NCI-H1694 treated with DMSO at 0.1 percent for 48 hours (cell line): ENCODE data around the gene RGL4.

Source experiments
- DNase-seq: peaks from one replicate; lab custom pipeline; 2025; lab: John Stamatoyannopoulos, UW

Gene RGL4

DNA sequence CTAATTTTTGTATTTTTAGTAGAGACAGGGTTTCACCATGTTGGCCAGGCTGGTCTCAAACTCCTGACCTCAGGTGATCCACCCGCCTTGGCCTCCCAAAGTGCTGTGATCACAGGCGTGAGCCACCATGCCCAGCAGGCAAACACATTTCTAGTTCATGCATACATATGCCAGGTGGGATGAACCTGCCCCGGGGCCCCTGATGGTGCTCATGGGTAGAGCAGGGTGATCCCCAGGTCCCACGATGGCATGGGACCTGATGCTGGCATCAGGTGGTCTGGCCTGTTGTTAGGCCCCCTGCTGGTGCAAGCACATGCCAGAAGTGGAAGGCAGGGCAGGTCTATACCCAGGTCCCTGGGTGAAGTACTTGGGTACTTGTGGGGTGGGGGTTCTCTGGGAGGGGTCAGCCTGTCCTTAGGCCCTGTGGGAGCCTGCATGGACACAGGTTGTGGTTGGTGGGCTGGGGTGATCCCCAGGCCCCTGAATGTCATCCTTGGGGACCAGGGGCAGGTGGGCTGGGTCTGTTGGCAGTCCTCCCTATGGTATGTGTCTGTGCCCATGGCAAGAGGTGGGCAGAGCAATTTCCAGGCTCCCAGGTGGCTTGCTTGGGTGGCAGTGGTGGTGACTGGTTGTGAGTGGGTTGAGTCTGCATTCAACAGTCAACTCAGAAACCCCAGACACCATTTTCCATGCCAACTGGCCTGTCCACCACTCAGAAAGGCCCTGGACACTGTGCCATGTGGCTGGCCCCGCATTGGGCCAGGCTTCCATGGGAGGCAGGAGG, 9.6 kb upstream of the RGL4 start:
- DNase-seq = no peak

DNA sequence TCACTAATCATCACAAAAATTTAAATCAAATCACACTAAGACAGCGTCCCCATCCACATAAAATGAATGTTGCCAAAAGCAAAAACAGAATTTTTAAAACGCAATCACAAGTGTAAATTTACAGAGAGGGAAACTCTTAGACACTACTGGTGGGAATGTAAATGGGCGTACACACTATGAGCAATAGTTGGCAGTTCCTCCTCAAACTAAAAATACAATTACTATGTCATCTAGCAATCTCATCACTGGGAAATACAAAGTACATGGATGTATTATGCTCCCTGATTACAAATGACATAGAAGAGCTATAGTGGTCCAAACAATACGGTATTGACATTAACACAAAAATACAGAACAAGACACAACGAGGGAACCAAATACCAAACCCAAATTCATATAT, 8.7 kb upstream of the RGL4 start:
- no peak for DNase-seq

DNA sequence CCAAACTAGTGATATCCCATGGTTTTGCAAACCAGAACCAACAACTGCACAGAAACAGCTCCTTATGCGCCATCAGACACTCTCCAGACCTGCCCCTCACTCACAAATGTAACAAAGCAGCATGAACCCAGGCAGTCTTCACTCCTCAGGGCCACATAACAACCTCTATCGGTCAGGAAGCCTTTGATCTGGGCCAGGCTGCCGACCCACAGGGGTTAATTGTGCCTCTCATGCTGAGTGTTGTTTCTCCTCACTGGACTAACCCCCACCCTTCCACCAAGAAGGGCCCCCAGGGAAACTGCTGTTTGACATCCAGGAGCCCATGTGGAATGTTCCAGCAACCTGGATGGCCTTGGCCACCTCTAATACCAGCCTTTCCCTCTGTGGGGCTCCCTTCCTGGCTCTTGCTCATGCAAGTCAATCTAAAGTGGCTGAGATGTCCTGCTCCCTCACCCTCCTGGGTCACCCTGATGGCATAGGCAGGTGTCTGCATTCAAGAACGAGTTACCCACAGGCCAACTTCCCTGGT, 7.9 kb upstream of the RGL4 start:
- DNase-seq = no peak

GRCh38 chr22:23683545-23683944, 7.3 kb upstream of the RGL4 start:
- no peak for DNase-seq

- DNase-seq = no peak
Observed at GRCh38 chr22:23684026-23684425, 6.8 kb upstream of the RGL4 start.

- DNase-seq = no peak
Observed at GRCh38 chr22:23684561-23685031, 6.2 kb upstream of the RGL4 start.

DNA sequence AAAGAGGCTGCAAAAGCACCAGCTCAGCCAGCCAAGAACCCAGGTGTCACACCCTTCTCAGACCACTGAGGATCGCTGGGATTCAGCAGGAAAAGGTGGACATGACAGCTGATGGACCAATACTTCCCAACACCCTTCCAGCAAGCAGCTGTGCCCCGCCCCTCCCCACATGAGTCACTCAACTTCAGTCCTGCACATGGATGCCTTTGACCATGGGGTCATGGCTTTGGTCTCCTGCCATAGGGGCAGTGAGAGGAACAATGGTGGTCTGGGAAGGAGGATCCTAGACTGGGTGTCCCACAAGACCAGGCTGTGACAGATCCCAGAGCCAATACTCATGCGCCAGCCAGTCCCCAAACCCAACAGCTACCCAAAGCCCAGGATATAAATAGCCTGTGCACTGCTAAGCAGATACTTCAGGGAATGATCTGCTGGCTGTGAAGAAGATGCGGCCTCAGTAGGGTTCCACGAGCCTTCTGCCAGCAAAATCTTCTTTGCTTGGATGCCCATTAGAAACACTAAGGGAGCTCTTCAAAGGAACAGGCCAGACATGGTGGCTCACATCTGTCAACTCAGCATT, 5.5 kb upstream of the RGL4 start:
- DNase-seq = no peak

- no peak for DNase-seq
Observed at GRCh38 chr22:23686416-23687024, 4.3 kb upstream of the RGL4 start.

DNA sequence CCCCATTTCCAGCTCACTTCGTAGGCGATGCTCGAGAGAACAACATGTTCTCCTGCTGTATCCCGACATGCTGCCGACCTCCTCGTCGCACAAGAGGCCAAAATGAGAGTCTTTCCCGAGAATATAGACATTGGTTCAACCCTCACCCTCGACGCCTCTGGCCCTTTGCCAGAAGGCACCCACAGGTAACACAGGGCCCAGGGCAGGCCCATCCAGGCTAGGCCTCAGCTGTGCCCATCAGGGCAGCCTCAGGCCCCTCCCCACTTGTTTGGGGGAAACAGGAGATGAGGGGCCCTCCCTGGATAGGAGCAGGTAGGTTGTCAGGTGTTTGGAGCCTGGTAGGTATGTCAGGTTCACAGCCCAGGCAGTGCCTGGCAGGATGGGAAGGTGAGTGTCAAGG, 2.7 kb upstream of the RGL4 start:
- no peak for DNase-seq

- no peak for DNase-seq
Observed at GRCh38 chr22:23688571-23688970, 2.2 kb upstream of the RGL4 start.

DNA sequence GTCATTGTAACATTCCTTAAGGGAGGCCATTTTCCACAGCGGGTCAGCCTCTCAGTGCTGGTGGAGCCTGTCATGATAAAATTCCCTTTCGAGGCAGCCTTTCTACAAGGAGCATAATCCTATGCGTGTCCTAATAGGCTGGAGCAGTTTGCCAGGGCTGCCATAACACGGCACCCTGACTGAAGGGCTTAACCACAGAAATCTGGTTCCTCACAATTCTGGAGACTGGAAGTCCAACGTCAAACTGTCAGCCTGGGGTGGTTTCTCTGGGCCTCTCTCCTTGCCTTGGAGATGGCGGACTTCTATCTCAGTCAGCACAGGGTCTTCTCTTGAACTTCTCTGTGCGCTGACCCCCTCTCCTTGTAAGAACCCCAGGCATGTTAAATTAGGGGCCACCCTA, 1.4 kb upstream of the RGL4 start:
- no peak for DNase-seq

GRCh38 chr22:23691748-23692423, 1.1 kb downstream of the RGL4 start:
- DNase-seq = no peak

GRCh38 chr22:23692598-23693291, 1.9 kb downstream of the RGL4 start:
- no peak for DNase-seq

DNA sequence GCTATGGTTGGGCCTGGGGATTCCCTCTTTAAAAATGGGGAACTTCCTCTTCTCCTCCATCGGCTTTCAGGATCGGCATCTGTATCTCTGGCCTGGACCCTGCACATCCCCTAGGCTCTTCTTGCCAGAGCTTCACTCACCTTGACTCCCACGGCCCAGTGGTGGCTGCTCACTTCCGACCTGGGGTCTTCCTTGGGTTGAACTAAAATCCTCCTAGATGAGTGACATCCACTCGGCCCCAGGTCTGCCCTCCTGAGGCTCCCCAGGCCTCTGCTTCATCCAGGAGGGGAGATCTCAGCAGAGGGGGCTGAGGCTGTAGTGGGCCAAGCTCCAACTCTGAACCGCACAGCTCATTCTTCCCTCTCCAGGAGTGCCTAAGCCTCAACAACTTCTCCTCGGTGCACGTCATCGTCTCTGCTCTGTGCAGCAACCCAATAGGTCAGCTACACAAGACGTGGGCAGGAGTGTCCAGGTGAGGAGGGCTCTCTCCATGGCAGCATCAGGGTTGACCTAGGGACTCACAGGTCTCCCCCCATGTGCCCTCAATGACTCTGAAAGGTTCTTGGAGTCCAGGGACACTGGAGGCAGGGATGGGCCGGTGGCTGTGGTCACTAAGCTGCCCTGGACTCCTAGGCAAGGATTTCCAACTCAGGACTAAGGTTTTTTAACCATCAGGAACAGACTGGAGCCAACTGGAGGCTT, 3.3 kb downstream of the RGL4 start:
- no peak for DNase-seq

- DNase-seq = no peak
Observed at GRCh38 chr22:23695141-23695540, 4.3 kb downstream of the RGL4 start.

DNA sequence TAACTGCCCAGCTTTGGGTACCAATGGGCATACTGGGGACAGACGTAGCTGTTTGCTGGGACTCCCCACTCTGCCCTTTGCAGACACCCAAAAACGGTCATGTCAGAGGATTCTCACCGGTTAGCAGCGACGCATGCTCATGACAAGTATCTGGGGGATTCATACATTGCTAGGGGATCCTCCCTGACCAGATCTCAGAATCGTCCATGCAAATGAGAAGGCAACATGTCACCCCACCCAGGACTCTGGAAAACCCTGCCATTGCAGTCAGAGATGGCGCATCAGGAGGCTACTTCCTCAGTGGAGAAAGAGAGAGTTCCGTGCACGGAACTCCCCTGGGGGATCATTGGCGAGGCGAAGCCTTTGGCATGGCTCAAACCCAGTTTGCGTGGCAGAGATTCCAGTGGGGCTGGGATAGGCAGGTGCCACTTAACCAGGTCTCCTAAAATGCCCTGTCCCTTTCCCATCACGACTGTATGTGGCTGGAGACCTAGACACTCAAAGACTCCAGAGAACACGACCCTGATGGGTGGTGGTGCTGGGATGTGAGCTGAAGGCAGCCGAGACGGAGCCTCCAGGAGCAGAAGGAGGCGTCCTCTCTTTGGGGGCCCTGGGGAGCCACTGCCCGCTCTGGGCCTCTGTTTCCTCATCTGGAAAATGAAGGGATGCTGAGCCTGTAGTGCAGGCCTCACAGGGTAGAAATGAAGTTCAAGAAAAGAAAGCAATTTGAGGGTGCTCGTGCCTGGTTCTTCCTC, 4.9 kb downstream of the RGL4 start:
- DNase-seq = no peak

GRCh38 chr22:23696326-23696851, 5.6 kb downstream of the RGL4 start:
- DNase-seq = no peak

DNA sequence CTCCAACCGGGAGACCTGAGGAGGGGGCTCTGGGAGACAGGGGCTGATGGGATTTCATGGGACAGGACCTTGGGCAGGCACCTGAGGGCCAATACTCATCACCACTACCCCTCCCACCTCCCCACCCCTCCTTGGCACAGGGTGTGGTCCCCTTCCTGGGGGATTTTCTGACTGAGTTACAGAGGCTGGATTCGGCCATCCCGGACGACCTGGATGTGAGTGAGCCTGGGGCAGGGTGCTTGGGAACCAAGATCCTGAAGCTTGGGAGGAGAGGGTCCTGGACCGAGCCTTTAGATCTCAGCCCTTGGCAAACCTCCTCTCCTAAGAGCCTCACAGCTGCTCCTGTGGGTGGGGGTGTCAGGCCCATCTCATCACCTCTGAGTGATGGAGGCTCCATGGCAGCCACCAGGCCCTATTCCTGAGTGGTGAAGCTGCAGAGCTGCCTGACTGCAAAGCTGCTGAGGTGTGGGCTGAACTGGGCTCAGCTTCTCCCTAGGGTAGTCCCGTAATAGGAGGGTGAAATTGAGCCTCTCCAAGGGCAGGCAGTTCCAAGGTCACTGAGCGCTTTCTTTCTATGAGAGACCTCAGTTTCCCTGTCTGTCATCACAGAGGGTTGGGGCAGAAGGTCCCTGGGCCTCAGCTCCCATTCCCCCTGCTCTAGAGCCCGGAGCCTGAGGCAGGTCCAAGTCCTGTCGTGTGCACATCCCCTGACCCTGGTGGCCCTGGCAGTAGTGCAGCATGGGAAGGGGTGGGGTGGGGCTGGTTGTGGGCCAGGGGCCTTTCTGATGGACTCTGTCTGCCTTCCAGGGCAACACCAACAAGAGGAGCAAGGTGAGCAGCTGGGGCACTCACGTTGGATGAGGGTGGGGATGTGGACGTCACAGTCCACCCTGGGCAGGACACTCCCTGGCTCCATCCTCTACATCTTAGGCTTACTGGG, 6.5 kb downstream of the RGL4 start:
- no peak for DNase-seq

- no peak for DNase-seq
Observed at GRCh38 chr22:23698094-23698493, 7.3 kb downstream of the RGL4 start.
